ENCODE measurements around the gene TBL1X.
"Not testable (repeated sequence)": the region's sequence is repeated elsewhere in the genome, so short reads cannot be mapped to it uniquely, and the experiment has no call there.

Gene TBL1X

DNA sequence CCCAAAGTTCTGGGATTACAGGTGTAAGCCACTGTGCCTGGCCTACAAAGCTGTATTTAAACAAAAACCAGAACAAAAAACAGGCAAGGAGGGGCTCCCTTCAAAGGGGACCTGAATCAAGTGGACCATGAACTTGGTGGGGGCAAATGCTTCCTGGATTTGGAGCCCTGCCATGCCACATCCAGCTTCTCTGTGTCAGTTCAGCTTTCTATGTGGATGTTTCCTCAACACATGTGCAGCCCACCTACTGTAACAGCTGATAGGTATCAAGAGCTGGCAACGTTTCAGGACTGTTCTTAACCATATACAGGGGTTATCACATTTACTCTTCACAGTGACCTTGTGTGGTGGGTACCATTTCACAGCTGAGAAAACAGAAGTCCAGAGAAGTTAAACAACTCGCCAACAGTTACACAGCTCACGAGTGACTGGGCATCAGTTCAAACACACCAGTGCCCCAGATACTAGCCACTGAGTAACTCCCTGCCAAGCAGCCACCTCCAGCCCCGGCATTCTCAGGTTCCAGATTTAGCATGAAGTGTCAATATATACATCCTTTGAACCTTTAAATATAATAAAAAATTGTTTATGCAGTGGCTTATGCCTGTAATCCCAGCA, 293.3 kb downstream of the TBL1X start:
- Histone ChIP-seq H3K27me3 (ENCODE audit: control insufficient read depth, insufficient read depth, low read length) (no peaks in the 10 kb centered on the region), H3K4me2 (ENCODE audit: low read length) (no peak overlapping the region), H3K36me3 (ENCODE audit: insufficient read depth, low read length) (no peaks in the 10 kb centered on the region), H3K4me3 (ENCODE audit: low read length) (no peak overlapping the region), H3K9ac (ENCODE audit: low read depth, low read length) (no peak overlapping the region), H3K9me3 (replicated peaks; ENCODE audit: low read length) (no peaks in the 10 kb centered on the region), H3K4me1 (ENCODE audit: control insufficient read depth, insufficient read depth, low read length) (no peaks in the 10 kb centered on the region)

GRCh38 chrX:9759337-9759736, 294.5 kb downstream of the TBL1X start:
- Histone ChIP-seq H3K27me3 (ENCODE audit: control insufficient read depth, insufficient read depth, low read length) (no peaks in the 10 kb centered on the region), H3K9ac (ENCODE audit: low read depth, low read length) (no peak overlapping the region), H3K36me3 (ENCODE audit: insufficient read depth, low read length) (no peaks in the 10 kb centered on the region), H3K4me2 (ENCODE audit: low read length) (no peak overlapping the region), H3K4me3 (ENCODE audit: low read length) (no peak overlapping the region), H3K4me1 (ENCODE audit: control insufficient read depth, insufficient read depth, low read length) (no peaks in the 10 kb centered on the region), H3K9me3 (replicated peaks; ENCODE audit: low read length) (no peaks in the 10 kb centered on the region)

DNA sequence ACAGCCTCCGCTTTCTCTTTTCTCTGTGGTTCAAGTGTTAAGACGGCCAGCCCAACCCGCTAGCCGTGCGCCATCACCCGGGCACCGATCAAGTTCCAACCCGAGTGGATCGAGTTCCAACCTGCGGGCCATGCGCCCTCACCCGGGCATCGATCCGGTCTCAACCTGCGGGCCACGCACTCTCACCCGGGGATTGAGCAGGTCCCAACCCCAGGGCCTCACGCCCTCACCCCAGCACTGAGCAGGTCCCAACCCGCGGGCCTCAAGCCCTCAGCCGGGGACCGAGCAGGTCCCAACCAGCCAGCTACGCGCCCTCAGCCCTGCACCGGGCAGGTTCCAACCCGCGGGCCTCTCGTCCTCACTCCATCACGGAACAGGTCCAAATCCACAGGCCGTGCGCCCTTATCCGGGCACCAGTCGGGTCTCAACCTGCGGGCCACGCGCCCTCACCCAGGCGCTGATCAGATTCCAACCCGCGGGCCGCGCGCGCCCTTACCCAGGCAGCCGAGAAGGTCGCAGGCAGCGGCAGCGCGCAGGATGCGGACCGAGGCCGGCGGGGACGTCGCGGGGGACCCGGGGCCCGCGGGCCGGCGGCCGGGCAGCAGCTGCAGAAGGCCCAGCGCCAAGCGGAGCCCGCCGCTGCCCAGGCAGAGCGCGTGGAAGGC, 300.3 kb downstream of the TBL1X start:
- Histone ChIP-seq H3K9me3 (replicated peaks; ENCODE audit: low read length) (no peaks in the 10 kb centered on the region), H3K36me3 (ENCODE audit: insufficient read depth, low read length) (no peaks in the 10 kb centered on the region), H3K4me2 (ENCODE audit: low read length) (no peak overlapping the region), H3K4me1 (ENCODE audit: control insufficient read depth, insufficient read depth, low read length) (no peaks in the 10 kb centered on the region), H3K27me3 (ENCODE audit: control insufficient read depth, insufficient read depth, low read length) (peaks cover 6% of the 10 kb centered on the region), H3K4me3 (ENCODE audit: low read length) (no peak overlapping the region), H3K9ac (ENCODE audit: low read depth, low read length) (no peak overlapping the region)

DNA sequence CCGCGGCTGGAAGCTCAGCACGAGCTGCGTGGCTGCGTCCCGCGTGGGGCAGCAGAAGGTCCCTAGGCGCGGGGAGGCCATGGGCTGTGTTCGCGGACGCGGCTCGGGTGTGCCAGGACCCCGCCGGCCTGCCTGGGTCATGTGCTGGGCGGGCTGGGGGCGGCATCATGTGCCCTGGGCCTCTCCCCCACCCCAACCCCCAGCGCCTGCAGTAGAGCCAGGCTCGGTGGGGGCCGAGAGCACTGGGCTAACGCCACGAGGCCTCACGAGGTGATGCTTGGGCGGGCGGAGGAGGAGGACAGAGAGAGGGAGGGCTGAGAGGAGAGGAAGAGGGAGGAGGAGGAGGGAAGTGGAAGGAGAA, 300.9 kb downstream of the TBL1X start, which contains the start of gene GPR143:
TSS of gene GPR143 (minus strand) at position 111 of the 361 bp plus-strand sequence. CDS start at position 81, 30 bp downstream.
- Histone ChIP-seq H3K36me3 (ENCODE audit: insufficient read depth, low read length) (no peaks in the 10 kb centered on the region), H3K9me3 (replicated peaks; ENCODE audit: low read length) (no peaks in the 10 kb centered on the region), H3K4me2 (ENCODE audit: low read length) (no peak within 1 kb of the TSS), H3K4me3 (ENCODE audit: low read length) (no peak within 1 kb of the TSS), H3K9ac (ENCODE audit: low read depth, low read length) (no peak within 1 kb of the TSS), H3K4me1 (ENCODE audit: control insufficient read depth, insufficient read depth, low read length) (no peaks in the 10 kb centered on the region), H3K27me3 (ENCODE audit: control insufficient read depth, insufficient read depth, low read length) (peaks cover 6% of the 10 kb centered on the region)

- Histone ChIP-seq H3K36me3 (ENCODE audit: insufficient read depth, low read length) (no peaks in the 10 kb centered on the region), H3K9ac (ENCODE audit: low read depth, low read length) (no peak overlapping the region), H3K4me3 (ENCODE audit: low read length) (no peak overlapping the region), H3K4me1 (ENCODE audit: control insufficient read depth, insufficient read depth, low read length) (no peaks in the 10 kb centered on the region), H3K27me3 (ENCODE audit: control insufficient read depth, insufficient read depth, low read length) (peaks cover 6% of the 10 kb centered on the region), H3K9me3 (replicated peaks; ENCODE audit: low read length) (no peaks in the 10 kb centered on the region), H3K4me2 (ENCODE audit: low read length) (no peak overlapping the region)
Observed at GRCh38 chrX:9767375-9767774, 302.5 kb downstream of the TBL1X start.

- H3K9ac ChIP-seq (ENCODE audit: low read depth, low read length); H3K9me3 ChIP-seq (replicated peaks; ENCODE audit: low read length); H3K27me3 ChIP-seq (ENCODE audit: control insufficient read depth, insufficient read depth, low read length); H3K4me1 ChIP-seq (ENCODE audit: control insufficient read depth, insufficient read depth, low read length); H3K4me2 ChIP-seq (ENCODE audit: low read length); H3K4me3 ChIP-seq (ENCODE audit: low read length); H3K36me3 ChIP-seq (ENCODE audit: insufficient read depth, low read length): not testable (repeated sequence)
Observed at GRCh38 chrX:9768321-9768839, 303.5 kb downstream of the TBL1X start.

- no peaks in the 10 kb centered on the region for H3K36me3 ChIP-seq (ENCODE audit: insufficient read depth, low read length)
- no peak overlapping the region for H3K4me2 ChIP-seq (ENCODE audit: low read length)
- no peak overlapping the region for H3K4me3 ChIP-seq (ENCODE audit: low read length)
- H3K9ac ChIP-seq (ENCODE audit: low read depth, low read length) = no peak overlapping the region
- no peaks in the 10 kb centered on the region for H3K4me1 ChIP-seq (ENCODE audit: control insufficient read depth, insufficient read depth, low read length)
- H3K27me3 ChIP-seq (ENCODE audit: control insufficient read depth, insufficient read depth, low read length) = peaks cover 3% of the 10 kb centered on the region
- no peaks in the 10 kb centered on the region for H3K9me3 ChIP-seq (replicated peaks; ENCODE audit: low read length)
Observed at GRCh38 chrX:9770319-9770718, 305.5 kb downstream of the TBL1X start.

DNA sequence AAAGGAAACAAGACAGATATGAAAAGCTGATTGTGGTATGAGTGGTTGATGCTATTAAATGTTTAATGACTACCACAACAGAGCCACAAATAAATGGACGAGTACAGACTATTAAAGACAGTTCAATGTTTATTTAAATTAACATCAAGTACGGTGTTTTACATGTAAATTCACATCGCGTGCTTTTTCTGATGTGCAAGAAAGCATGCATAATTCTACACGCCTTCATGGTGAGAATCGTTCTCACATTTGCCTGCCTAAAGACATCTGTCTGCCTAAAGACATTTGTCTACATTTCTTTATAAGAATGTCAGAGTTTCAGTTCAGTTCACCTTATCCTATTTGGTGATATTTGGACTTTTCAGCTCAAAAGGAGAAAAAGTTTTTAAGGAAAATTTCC, 308.1 kb downstream of the TBL1X start:
- Histone ChIP-seq H3K4me2 (ENCODE audit: low read length) (no peak overlapping the region), H3K4me1 (ENCODE audit: control insufficient read depth, insufficient read depth, low read length) (no peaks in the 10 kb centered on the region), H3K36me3 (ENCODE audit: insufficient read depth, low read length) (no peaks in the 10 kb centered on the region), H3K9ac (ENCODE audit: low read depth, low read length) (no peak overlapping the region), H3K4me3 (ENCODE audit: low read length) (no peak overlapping the region), H3K27me3 (ENCODE audit: control insufficient read depth, insufficient read depth, low read length) (no peaks in the 10 kb centered on the region), H3K9me3 (replicated peaks; ENCODE audit: low read length) (no peaks in the 10 kb centered on the region)

GRCh38 chrX:9775930-9776329, 311.1 kb downstream of the TBL1X start:
- H3K36me3 ChIP-seq (ENCODE audit: insufficient read depth, low read length) = no peaks in the 10 kb centered on the region
- no peak overlapping the region for H3K9ac ChIP-seq (ENCODE audit: low read depth, low read length)
- no peaks in the 10 kb centered on the region for H3K9me3 ChIP-seq (replicated peaks; ENCODE audit: low read length)
- no peaks in the 10 kb centered on the region for H3K27me3 ChIP-seq (ENCODE audit: control insufficient read depth, insufficient read depth, low read length)
- H3K4me2 ChIP-seq (ENCODE audit: low read length) = no peak overlapping the region
- H3K4me3 ChIP-seq (ENCODE audit: low read length) = no peak overlapping the region
- H3K4me1 ChIP-seq (ENCODE audit: control insufficient read depth, insufficient read depth, low read length) = no peaks in the 10 kb centered on the region

GRCh38 chrX:9781941-9782340, 317.1 kb downstream of the TBL1X start:
- peaks cover 13% of the 10 kb centered on the region for H3K27me3 ChIP-seq (ENCODE audit: control insufficient read depth, insufficient read depth, low read length)
- no peaks in the 10 kb centered on the region for H3K4me1 ChIP-seq (ENCODE audit: control insufficient read depth, insufficient read depth, low read length)
- peaks cover 5% of the 10 kb centered on the region for H3K9me3 ChIP-seq (replicated peaks; ENCODE audit: low read length)
- no peak overlapping the region for H3K9ac ChIP-seq (ENCODE audit: low read depth, low read length)
- no peaks in the 10 kb centered on the region for H3K36me3 ChIP-seq (ENCODE audit: insufficient read depth, low read length)
- no peak overlapping the region for H3K4me2 ChIP-seq (ENCODE audit: low read length)
- H3K4me3 ChIP-seq (ENCODE audit: low read length) = no peak overlapping the region

- H3K27me3 ChIP-seq (ENCODE audit: control insufficient read depth, insufficient read depth, low read length) = peaks cover 31% of the 10 kb centered on the region
- H3K4me2 ChIP-seq (ENCODE audit: low read length) = no peak overlapping the region
- peaks cover 5% of the 10 kb centered on the region for H3K9me3 ChIP-seq (replicated peaks; ENCODE audit: low read length)
- no peak overlapping the region for H3K9ac ChIP-seq (ENCODE audit: low read depth, low read length)
- no peaks in the 10 kb centered on the region for H3K36me3 ChIP-seq (ENCODE audit: insufficient read depth, low read length)
- no peaks in the 10 kb centered on the region for H3K4me1 ChIP-seq (ENCODE audit: control insufficient read depth, insufficient read depth, low read length)
- H3K4me3 ChIP-seq (ENCODE audit: low read length) = no peak overlapping the region
Observed at GRCh38 chrX:9784332-9784731, 319.5 kb downstream of the TBL1X start.

Measured in skeletal muscle satellite cell (primary cell).